Measurements from ENCODE around the gene DOHH.

DNA sequence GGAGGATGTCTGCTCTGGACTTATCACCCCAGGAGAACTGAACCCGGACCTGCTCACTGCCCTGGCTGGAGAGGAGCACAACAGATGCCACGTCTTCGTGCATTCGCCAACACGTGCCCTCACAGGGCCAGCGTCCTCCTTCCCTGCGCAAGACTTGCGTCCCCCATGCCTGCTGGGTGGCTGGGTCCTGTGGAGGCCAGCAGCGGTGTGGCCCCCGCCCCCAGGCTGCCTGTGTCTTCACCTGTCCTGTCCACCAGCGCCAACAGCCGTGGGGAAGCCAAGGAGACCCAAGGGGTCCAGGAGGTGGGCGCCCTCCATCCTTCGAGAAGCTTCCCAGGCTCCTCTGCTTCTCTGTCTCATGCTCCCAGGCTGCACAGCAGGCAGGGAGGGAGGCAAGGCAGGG is 35.1 kb upstream of the DOHH start:
- TF ChIP-seq, protein P1, sequence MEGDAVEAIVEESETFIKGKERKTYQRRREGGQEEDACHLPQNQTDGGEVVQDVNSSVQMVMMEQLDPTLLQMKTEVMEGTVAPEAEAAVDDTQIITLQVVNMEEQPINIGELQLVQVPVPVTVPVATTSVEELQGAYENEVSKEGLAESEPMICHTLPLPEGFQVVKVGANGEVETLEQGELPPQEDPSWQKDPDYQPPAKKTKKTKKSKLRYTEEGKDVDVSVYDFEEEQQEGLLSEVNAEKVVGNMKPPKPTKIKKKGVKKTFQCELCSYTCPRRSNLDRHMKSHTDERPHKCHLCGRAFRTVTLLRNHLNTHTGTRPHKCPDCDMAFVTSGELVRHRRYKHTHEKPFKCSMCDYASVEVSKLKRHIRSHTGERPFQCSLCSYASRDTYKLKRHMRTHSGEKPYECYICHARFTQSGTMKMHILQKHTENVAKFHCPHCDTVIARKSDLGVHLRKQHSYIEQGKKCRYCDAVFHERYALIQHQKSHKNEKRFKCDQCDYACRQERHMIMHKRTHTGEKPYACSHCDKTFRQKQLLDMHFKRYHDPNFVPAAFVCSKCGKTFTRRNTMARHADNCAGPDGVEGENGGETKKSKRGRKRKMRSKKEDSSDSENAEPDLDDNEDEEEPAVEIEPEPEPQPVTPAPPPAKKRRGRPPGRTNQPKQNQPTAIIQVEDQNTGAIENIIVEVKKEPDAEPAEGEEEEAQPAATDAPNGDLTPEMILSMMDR (IDR thresholded peaks at IDR 0.05; ENCODE audit: low read depth, low read length, missing input control): no peak
- TF ChIP-seq YY1 (IDR thresholded peaks at IDR 0.05) (no peak), FOXA1 (IDR thresholded peaks at IDR 0.05) (no peak), GABPA (IDR thresholded peaks at IDR 0.05 in 1 of 2, conservative IDR thresholded peaks at IDR 0.05 in 1 of 2) (no peak), FOXA2 (IDR thresholded peaks at IDR 0.05) (no peak), RAD21 (IDR thresholded peaks at IDR 0.05) (no peak)
- TF ChIP-seq, protein P2, sequence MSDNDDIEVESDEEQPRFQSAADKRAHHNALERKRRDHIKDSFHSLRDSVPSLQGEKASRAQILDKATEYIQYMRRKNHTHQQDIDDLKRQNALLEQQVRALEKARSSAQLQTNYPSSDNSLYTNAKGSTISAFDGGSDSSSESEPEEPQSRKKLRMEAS (IDR thresholded peaks at IDR 0.05): no peak

All from liver (tissue), 3 donors.